K562 (cell line): ENCODE results near the gene ALDOC.

Source experiments
- EP300 ChIP-seq: IDR thresholded peaks from 2 replicates; pipeline ENCODE4 v1.6.1; 2012; ENCODE audit warnings: low read length, improper control_type of control experiment
- HCFC1 ChIP-seq: IDR thresholded peaks from 2 replicates; pipeline ENCODE4 v1.6.1; 2012; ENCODE audit warnings: low read depth, low read length, improper control_type of control experiment
- NR2C2 ChIP-seq, 2 experiments: fragments of 200-800 bp in 1 of 2; sonication (Bioruptor generic) in 1 of 2; sonication (generic) in 1 of 2; formaldehyde crosslinking in 1 of 2; IDR thresholded peaks; 2 replicates each; pipeline versions ENCODE4 v1.6.1 to v1.8.0; 2016 to 2022; ENCODE audit warnings: mild to moderate bottlenecking in 1 of 2, missing compliant biosample characterization in 1 of 2, missing genetic modification characterization in 1 of 2, missing genetic modification reagents in 1 of 2
- RFX1 ChIP-seq: fragments of 450-650 bp; IDR thresholded peaks from 2 replicates; pipeline ENCODE4 v1.6.1; 2016; ENCODE audit warnings: mild to moderate bottlenecking, moderate library complexity
- SIRT6 ChIP-seq: IDR thresholded peaks from one replicate; pipeline ENCODE4 v1.6.1; 2012; ENCODE audit warnings: low read depth, mild to moderate bottlenecking, control low read depth, inconsistent platforms, low read length, moderate library complexity
- STAG1 ChIP-seq: sonication (generic); formaldehyde crosslinking; IDR thresholded peaks from 2 replicates; pipeline ENCODE4 v1.5.0; 2020; ENCODE audit warnings: missing genetic modification reagents, borderline replicate concordance
- TAF7 ChIP-seq: fragments of 450-650 bp; IDR thresholded peaks from 2 replicates; pipeline ENCODE4 v1.6.1; 2016; ENCODE audit warnings: missing genetic modification characterization, missing compliant biosample characterization
- TEAD4 ChIP-seq, 2 experiments: sonication (generic) in 1 of 2; formaldehyde crosslinking in 1 of 2; IDR thresholded peaks; 2 replicates each; pipeline versions ENCODE4 v1.6.1 to v1.8.0; 2012 to 2022; ENCODE audit warnings: borderline replicate concordance in 1 of 2, inconsistent platforms in 1 of 2, low read length in 1 of 2, mild to moderate bottlenecking in 1 of 2, missing genetic modification reagents in 1 of 2
- ZFP36 ChIP-seq: fragments of 150-350 bp; IDR thresholded peaks from 2 replicates; pipeline ENCODE4 v1.6.1; 2018; ENCODE audit warnings: low read length, low read depth; ENCODE audit not compliant: partially characterized antibody
- TF ChIP-seq, protein P1 (sequence below), 2 experiments: fragments of 200-800 bp in 1 of 2; sonication (Bioruptor generic) in 1 of 2; sonication (generic) in 1 of 2; formaldehyde crosslinking in 1 of 2; IDR thresholded peaks in 1 of 2; conservative IDR thresholded peaks in 1 of 2; 2 replicates each; pipeline versions ENCODE4 v1.5.0 to v1.6.1; 2016 to 2020; ENCODE audit warnings: missing compliant biosample characterization in 1 of 2, missing genetic modification characterization in 1 of 2, missing genetic modification reagents in 1 of 2
- TF ChIP-seq, protein P2 (sequence below), 3 experiments: IDR thresholded peaks in 2 of 3; conservative IDR thresholded peaks in 1 of 3; 2 replicates each; pipeline ENCODE4 v1.5.1; 2011 to 2012; ENCODE audit warnings: low read length in 3 of 3, mild to moderate bottlenecking in 3 of 3, control low read depth in 2 of 3, improper control_type of control experiment in 1 of 3, inconsistent platforms in 1 of 3, low read depth in 1 of 3, mixed read lengths in 1 of 3, moderate library complexity in 1 of 3; ENCODE audit not compliant: insufficient read depth in 2 of 3
- TF ChIP-seq, protein P3 (sequence below): sonication (generic); formaldehyde crosslinking; IDR thresholded peaks from 2 replicates; pipeline ENCODE4 v1.9.0; 2022; ENCODE audit warnings: mild to moderate bottlenecking, missing genetic modification reagents

DNA sequence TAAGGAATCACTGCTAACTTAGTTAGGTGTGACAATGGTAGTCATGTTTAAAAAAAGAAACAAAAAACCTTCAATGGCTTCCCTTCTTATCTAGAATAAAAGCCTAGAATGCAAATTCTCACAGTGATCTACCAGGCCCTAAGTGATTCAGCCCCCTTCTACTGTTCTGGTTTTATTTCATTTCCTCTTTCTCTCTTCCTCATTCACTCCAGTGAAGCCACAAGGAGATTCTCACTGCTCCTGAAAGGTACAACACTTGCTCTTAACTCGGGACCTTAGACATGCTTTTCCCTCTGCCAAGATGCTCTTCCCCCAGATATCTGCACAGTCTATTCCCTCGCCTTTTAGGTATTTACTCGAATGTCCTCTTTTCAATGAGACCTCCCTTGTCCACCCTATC, 9.1 kb downstream of the ALDOC start:
- TF ChIP-seq, protein P1, sequence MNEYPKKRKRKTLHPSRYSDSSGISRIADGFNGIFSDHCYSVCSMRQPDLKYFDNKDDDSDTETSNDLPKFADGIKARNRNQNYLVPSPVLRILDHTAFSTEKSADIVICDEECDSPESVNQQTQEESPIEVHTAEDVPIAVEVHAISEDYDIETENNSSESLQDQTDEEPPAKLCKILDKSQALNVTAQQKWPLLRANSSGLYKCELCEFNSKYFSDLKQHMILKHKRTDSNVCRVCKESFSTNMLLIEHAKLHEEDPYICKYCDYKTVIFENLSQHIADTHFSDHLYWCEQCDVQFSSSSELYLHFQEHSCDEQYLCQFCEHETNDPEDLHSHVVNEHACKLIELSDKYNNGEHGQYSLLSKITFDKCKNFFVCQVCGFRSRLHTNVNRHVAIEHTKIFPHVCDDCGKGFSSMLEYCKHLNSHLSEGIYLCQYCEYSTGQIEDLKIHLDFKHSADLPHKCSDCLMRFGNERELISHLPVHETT (CRISPR knock-in tag; conservative IDR thresholded peaks at IDR 0.05 in 1 of 2, IDR thresholded peaks at IDR 0.05 in 1 of 2): no peak
- no peak for TF ChIP-seq SIRT6
- TF ChIP-seq, protein P2, sequence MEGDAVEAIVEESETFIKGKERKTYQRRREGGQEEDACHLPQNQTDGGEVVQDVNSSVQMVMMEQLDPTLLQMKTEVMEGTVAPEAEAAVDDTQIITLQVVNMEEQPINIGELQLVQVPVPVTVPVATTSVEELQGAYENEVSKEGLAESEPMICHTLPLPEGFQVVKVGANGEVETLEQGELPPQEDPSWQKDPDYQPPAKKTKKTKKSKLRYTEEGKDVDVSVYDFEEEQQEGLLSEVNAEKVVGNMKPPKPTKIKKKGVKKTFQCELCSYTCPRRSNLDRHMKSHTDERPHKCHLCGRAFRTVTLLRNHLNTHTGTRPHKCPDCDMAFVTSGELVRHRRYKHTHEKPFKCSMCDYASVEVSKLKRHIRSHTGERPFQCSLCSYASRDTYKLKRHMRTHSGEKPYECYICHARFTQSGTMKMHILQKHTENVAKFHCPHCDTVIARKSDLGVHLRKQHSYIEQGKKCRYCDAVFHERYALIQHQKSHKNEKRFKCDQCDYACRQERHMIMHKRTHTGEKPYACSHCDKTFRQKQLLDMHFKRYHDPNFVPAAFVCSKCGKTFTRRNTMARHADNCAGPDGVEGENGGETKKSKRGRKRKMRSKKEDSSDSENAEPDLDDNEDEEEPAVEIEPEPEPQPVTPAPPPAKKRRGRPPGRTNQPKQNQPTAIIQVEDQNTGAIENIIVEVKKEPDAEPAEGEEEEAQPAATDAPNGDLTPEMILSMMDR (IDR thresholded peaks at IDR 0.05 in 2 of 3, conservative IDR thresholded peaks at IDR 0.05 in 1 of 3; ENCODE audit: insufficient read depth in 2 of 3, low read depth in 1 of 3, low read length in 3 of 3): no peak
- TF ChIP-seq HCFC1: no peak
- no peak for TF ChIP-seq RFX1
- TF ChIP-seq TAF7: no peak
- no peak for TF ChIP-seq EP300
- TF ChIP-seq, protein P3, sequence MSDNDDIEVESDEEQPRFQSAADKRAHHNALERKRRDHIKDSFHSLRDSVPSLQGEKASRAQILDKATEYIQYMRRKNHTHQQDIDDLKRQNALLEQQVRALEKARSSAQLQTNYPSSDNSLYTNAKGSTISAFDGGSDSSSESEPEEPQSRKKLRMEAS (CRISPR knock-in tag): no peak
- TF ChIP-seq STAG1 (CRISPR knock-in tag): no peak
- TF ChIP-seq NR2C2 (CRISPR knock-in tag; IDR thresholded peaks at IDR 0.05): no peak
- TF ChIP-seq NR2C2 (tag; IDR thresholded peaks at IDR 0.05): no peak
- TF ChIP-seq ZFP36: no peak
- no peak for TF ChIP-seq TEAD4 (IDR thresholded peaks at IDR 0.05; ENCODE audit: low read length)
- no peak for TF ChIP-seq TEAD4 (CRISPR knock-in tag; IDR thresholded peaks at IDR 0.05; ENCODE audit: borderline replicate concordance)
